H9 (cell line): Measurements from ENCODE around the gene KLHL1. TPM values are rescaled to one million over a fixed set of nuclear protein-coding genes. Genes with fewer than 3 reads are reported as not detected.

Experiments used
- DNase-seq: peaks from one replicate; pipeline ENCODE4 v3.0.0-alpha.2; 2017
- H2AFZ ChIP-seq: one replicate; pipeline ENCODE4 v1.6.1; 2013; ENCODE audit warnings: mild to moderate bottlenecking, low read length, control low read depth, moderate library complexity
- H2AK5ac ChIP-seq: 2 replicates; pipeline ENCODE4 v1.6.1; 2013; ENCODE audit warnings: low read length, control low read depth, mixed read lengths; ENCODE audit not compliant: insufficient read length
- H2BK120ac ChIP-seq: one replicate; pipeline ENCODE4 v1.6.1; 2013; ENCODE audit warnings: low read depth, mild to moderate bottlenecking, low read length, control low read depth, inconsistent platforms; ENCODE audit not compliant: poor library complexity, severe bottlenecking
- H2BK12ac ChIP-seq: 2 replicates; pipeline ENCODE4 v1.6.1; 2013; ENCODE audit warnings: low read length, control low read depth, mixed read lengths, low read depth; ENCODE audit not compliant: insufficient read length
- H2BK15ac ChIP-seq: 2 replicates; pipeline ENCODE4 v1.6.1; 2013; ENCODE audit warnings: low read depth, low read length, control low read depth
- H2BK20ac ChIP-seq: one replicate; pipeline ENCODE4 v1.6.1; 2013; ENCODE audit warnings: low read depth, mild to moderate bottlenecking, low read length, control low read depth, inconsistent platforms; ENCODE audit not compliant: poor library complexity, severe bottlenecking
- H2BK5ac ChIP-seq: 2 replicates; pipeline ENCODE4 v1.6.1; 2013; ENCODE audit warnings: low read length, control low read depth, mixed read lengths; ENCODE audit not compliant: insufficient read length
- H3K14ac ChIP-seq: 2 replicates; pipeline ENCODE4 v1.6.1; 2013; ENCODE audit warnings: low read length, control low read depth; ENCODE audit not compliant: insufficient read depth
- H3K18ac ChIP-seq: 2 replicates; pipeline ENCODE4 v1.6.1; 2013; ENCODE audit warnings: low read depth, mild to moderate bottlenecking, mixed read lengths, low read length, control low read depth; ENCODE audit not compliant: insufficient read length
- H3K23ac ChIP-seq: 2 replicates; pipeline ENCODE4 v1.6.1; 2013; ENCODE audit warnings: low read length, control low read depth, mixed read lengths, low read depth; ENCODE audit not compliant: insufficient read length
- H3K23me2 ChIP-seq: 2 replicates; pipeline ENCODE4 v1.6.1; 2013; ENCODE audit warnings: low read depth, mild to moderate bottlenecking, mixed read lengths, low read length, control low read depth; ENCODE audit not compliant: insufficient read length, poor library complexity, severe bottlenecking
- H3K27ac ChIP-seq: 2 replicates; pipeline ENCODE4 v1.5.1; 2013; ENCODE audit warnings: low read length, control low read depth, mixed read lengths, low read depth; ENCODE audit not compliant: insufficient read length
- H3K27me3 ChIP-seq: 2 replicates; pipeline ENCODE4 v1.6.1; 2013; ENCODE audit warnings: low read length, control low read depth, inconsistent platforms; ENCODE audit not compliant: insufficient read depth
- H3K4ac ChIP-seq: 2 replicates; pipeline ENCODE4 v1.6.1; 2013; ENCODE audit warnings: low read depth, mild to moderate bottlenecking, control low read depth, inconsistent platforms, low read length, moderate library complexity
- H3K4me1 ChIP-seq: 2 replicates; pipeline ENCODE4 v1.6.1; 2013; ENCODE audit warnings: low read length, control low read depth, inconsistent platforms; ENCODE audit not compliant: insufficient read depth
- H3K4me2 ChIP-seq: 2 replicates; pipeline ENCODE4 v1.6.1; 2013; ENCODE audit warnings: low read length, control low read depth, mixed read lengths; ENCODE audit not compliant: insufficient read length, insufficient read depth
- H3K56ac ChIP-seq: 2 replicates; pipeline ENCODE4 v1.6.1; 2013; ENCODE audit warnings: low read depth, mild to moderate bottlenecking, mixed read lengths, low read length, control low read depth; ENCODE audit not compliant: insufficient read length
- H3K79me1 ChIP-seq: 2 replicates; pipeline ENCODE4 v1.6.1; 2013; ENCODE audit warnings: low read depth, mild to moderate bottlenecking, moderate library complexity, low read length, control low read depth, inconsistent platforms; ENCODE audit not compliant: insufficient read depth, poor library complexity, severe bottlenecking
- H3K79me2 ChIP-seq: 2 replicates; pipeline ENCODE4 v1.6.1; 2013; ENCODE audit warnings: low read length, control low read depth, inconsistent platforms; ENCODE audit not compliant: insufficient read depth
- H3K9ac ChIP-seq: 2 replicates; pipeline ENCODE4 v1.6.1; 2013; ENCODE audit warnings: low read length, control low read depth, mixed read lengths; ENCODE audit not compliant: insufficient read length; ENCODE audit errors: extremely low read depth
- H3K9me3 ChIP-seq: one replicate; pipeline ENCODE4 v1.6.1; 2013; ENCODE audit warnings: low read depth, low read length, inconsistent platforms; ENCODE audit not compliant: control insufficient read depth
- H3T11ph ChIP-seq: one replicate; pipeline ENCODE4 v1.6.1; 2013; ENCODE audit warnings: mild to moderate bottlenecking, low read length, control low read depth, inconsistent platforms
- H4K20me1 ChIP-seq: one replicate; pipeline ENCODE4 v1.6.1; 2013; ENCODE audit not compliant: control insufficient read depth, insufficient read length, insufficient read depth
- H4K5ac ChIP-seq: 2 replicates; pipeline ENCODE4 v1.6.1; 2013; ENCODE audit warnings: low read depth, mild to moderate bottlenecking, mixed read lengths, low read length, control low read depth; ENCODE audit not compliant: insufficient read length
- H4K8ac ChIP-seq: replicated peaks from 2 replicates; pipeline ENCODE4 v1.6.1; 2013; ENCODE audit warnings: low read length, control low read depth, mixed read lengths, low read depth; ENCODE audit not compliant: insufficient read length
- H4K91ac ChIP-seq: 2 replicates; pipeline ENCODE4 v1.6.1; 2013; ENCODE audit warnings: low read depth, mild to moderate bottlenecking, moderate library complexity, mixed read lengths, low read length, control low read depth; ENCODE audit not compliant: insufficient read length
- H3K27ac Mint-ChIP-seq, 3 experiments: 2 replicates in 2 of 3; 3 replicates in 1 of 3; pipeline ENCODE4 v1.8.0; 2020 to 2021; ENCODE audit warnings: mixed read lengths in 3 of 3, mild to moderate bottlenecking in 1 of 3, moderate library complexity in 1 of 3
- H3K27me3 Mint-ChIP-seq: 2 replicates; pipeline ENCODE4 v1.8.0; 2021; ENCODE audit warnings: low read depth, mild to moderate bottlenecking, moderate library complexity, mixed read lengths
- H3K36me3 Mint-ChIP-seq, 3 experiments: 2 replicates in 2 of 3; 3 replicates in 1 of 3; pipeline ENCODE4 v1.8.0; 2020 to 2021; ENCODE audit warnings: low read depth in 3 of 3, mixed read lengths in 3 of 3; ENCODE audit not compliant: insufficient read depth in 1 of 3
- H3K4me1 Mint-ChIP-seq, 2 experiments: 2 replicates each; pipeline ENCODE4 v1.8.0; 2020; ENCODE audit warnings: mixed read lengths in 2 of 2
- H3K4me3 Mint-ChIP-seq, 2 experiments: 2 replicates in 1 of 2; 3 replicates in 1 of 2; pipeline ENCODE4 v1.8.0; 2020 to 2021; ENCODE audit warnings: mild to moderate bottlenecking in 2 of 2, mixed read lengths in 2 of 2, moderate library complexity in 1 of 2
- H3K9me3 Mint-ChIP-seq, 2 experiments: 2 replicates in 1 of 2; 3 replicates in 1 of 2; pipeline ENCODE4 v1.8.0; 2020; ENCODE audit warnings: mild to moderate bottlenecking in 2 of 2, mixed read lengths in 2 of 2, moderate library complexity in 1 of 2
- CTCF ChIP-seq: fragments of 200-600 bp; sonication (generic); conservative IDR thresholded peaks from 3 replicates; pipeline ENCODE4 v1.8.0; 2021; ENCODE audit warnings: antibody characterized with exemption, mild to moderate bottlenecking
- WGBS: extraction: QIAGEN DNeasy Blood & Tissue Kit; methylation state at CpG from one replicate; pipeline ENCODE4 v1.1.7; 2013; ENCODE audit warnings: missing lambda C conversion rate, low lambda C conversion rate, mixed read lengths; ENCODE audit not compliant: insufficient read length; ENCODE audit errors: extremely low coverage; 5-methylcytosine and 5-hydroxymethylcytosine counted together
- total RNA-seq: library from RNA; stranded (reverse); gene quantifications from 2 replicates; pipeline ENCODE4 v1.2.1, GENCODE V29; 2021

The KLHL1 gene
- total RNA-seq, 1 experiment from 2014 or later = not detected

- H3K4ac ChIP-seq = no peak overlapping the region
- H2BK20ac ChIP-seq = no peak overlapping the region
- no peak overlapping the region for H3T11ph ChIP-seq
- no peak overlapping the region for H2BK5ac ChIP-seq
- no peaks in the 10 kb centered on the region for H3K79me2 ChIP-seq
- H3K4me3 Mint-ChIP-seq = no peak overlapping the region
- TF ChIP-seq CTCF = peak; percentile 28; the same call in 2 of the 3 replicates
- no peaks in the 10 kb centered on the region for H3K9me3 Mint-ChIP-seq
- H3K23ac ChIP-seq = no peak overlapping the region
- H2AFZ ChIP-seq = no peak overlapping the region
- no peak overlapping the region for H2BK12ac ChIP-seq
- no peaks in the 10 kb centered on the region for H3K27me3 Mint-ChIP-seq
- H4K5ac ChIP-seq = no peak overlapping the region
- H4K8ac ChIP-seq = no peak overlapping the region
- H2BK120ac ChIP-seq = no peak overlapping the region
- no peak overlapping the region for H2AK5ac ChIP-seq
- no CpG with 5 or more reads among the region's 5 CpGs for WGBS
- no peak overlapping the region for H3K18ac ChIP-seq
- H3K4me1 Mint-ChIP-seq = peaks cover 3 to 5% of the 10 kb centered on the region in 2 experiments; a peak in 3 of 4 replicates
- H3K36me3 Mint-ChIP-seq = no peaks in the 10 kb centered on the region
- H4K20me1 ChIP-seq = no peaks in the 10 kb centered on the region
- no peak overlapping the region for H4K91ac ChIP-seq
- DNase-seq = peak; percentile 29
- no peak overlapping the region for H3K27ac ChIP-seq
- no peak overlapping the region for H3K14ac ChIP-seq
- H3K27me3 ChIP-seq = no peaks in the 10 kb centered on the region
- no peaks in the 10 kb centered on the region for H3K9me3 ChIP-seq
- H3K4me1 ChIP-seq = peaks cover 2% of the 10 kb centered on the region; the same call in 1 of the 2 replicates
- H3K4me2 ChIP-seq = no peak overlapping the region
- no peak overlapping the region for H3K9ac ChIP-seq
- H3K23me2 ChIP-seq = no peaks in the 10 kb centered on the region
- H3K56ac ChIP-seq = no peak overlapping the region
- H2BK15ac ChIP-seq = no peak overlapping the region
- H3K79me1 ChIP-seq = no peaks in the 10 kb centered on the region
- no peak overlapping the region for H3K27ac Mint-ChIP-seq
These were observed 17.4 kb upstream of the KLHL1 start for GRCh38 chr13:70125693-70126092.
